Measurements from ENCODE around the gene BBS9.

BBS9 gene

GRCh38 chr7:33118383-33118782 is 11.0 kb upstream of the BBS9 start:
- FAIRE-seq (no peak), DNase-seq (ENCODE audit: low spot score) (no peak)

- FAIRE-seq, result no peak
Measured at GRCh38 chr7:33127085-33127484, 2.3 kb upstream of the BBS9 start.

GRCh38 chr7:33128631-33128989 is 754 bp upstream of the BBS9 start:
- no peak for FAIRE-seq
- DNase-seq (ENCODE audit: low spot score), result no peak

More at GRCh38 chr7:33127085-33127484, 2.3 kb upstream of the BBS9 start:
- no peak for DNase-seq (ENCODE audit: low spot score)

- FAIRE-seq (peak; percentile 67), DNase-seq (ENCODE audit: low spot score) (no peak)
Measured at GRCh38 chr7:33129806-33130153, 416 bp downstream of the BBS9 start.

GRCh38 chr7:33130184-33130583 is 820 bp downstream of the BBS9 start:
- no peak for FAIRE-seq
- no peak for DNase-seq (ENCODE audit: low spot score)

- no peak for FAIRE-seq
- no peak for DNase-seq (ENCODE audit: low spot score)
Measured at GRCh38 chr7:33137103-33137502, 7.7 kb downstream of the BBS9 start.

- no peak for FAIRE-seq
- no peak for DNase-seq (ENCODE audit: low spot score)
Measured at GRCh38 chr7:33142585-33142984, 13.2 kb downstream of the BBS9 start.

GRCh38 chr7:33143996-33144718 is 14.8 kb downstream of the BBS9 start:
- DNase-seq (ENCODE audit: low spot score) (peak; percentile 35), FAIRE-seq (peak; percentile 74)

GRCh38 chr7:33145156-33145555 is 15.8 kb downstream of the BBS9 start:
- DNase-seq (ENCODE audit: low spot score) (no peak), FAIRE-seq (peak; percentile 46)

GRCh38 chr7:33152087-33152486 is 22.7 kb downstream of the BBS9 start:
- DNase-seq (ENCODE audit: low spot score), result no peak
- FAIRE-seq, result no peak

GRCh38 chr7:33155811-33156210 is 26.4 kb downstream of the BBS9 start:
- DNase-seq (ENCODE audit: low spot score) (no peak), FAIRE-seq (no peak)

GRCh38 chr7:33156441-33156840 is 27.1 kb downstream of the BBS9 start:
- DNase-seq (ENCODE audit: low spot score) (no peak), FAIRE-seq (no peak)

GRCh38 chr7:33157311-33157710 is 27.9 kb downstream of the BBS9 start:
- DNase-seq (ENCODE audit: low spot score) (no peak), FAIRE-seq (no peak)

GRCh38 chr7:33157781-33158180 is 28.4 kb downstream of the BBS9 start:
- DNase-seq (ENCODE audit: low spot score) (no peak), FAIRE-seq (no peak)

- DNase-seq (ENCODE audit: low spot score) (no peak), FAIRE-seq (no peak)
Measured at GRCh38 chr7:33177876-33178275, 48.5 kb downstream of the BBS9 start.

GRCh38 chr7:33179519-33179918 is 50.2 kb downstream of the BBS9 start:
- FAIRE-seq (no peak), DNase-seq (ENCODE audit: low spot score) (no peak)

GRCh38 chr7:33183504-33183903 is 54.1 kb downstream of the BBS9 start:
- FAIRE-seq (no peak), DNase-seq (ENCODE audit: low spot score) (no peak)

- no peak for DNase-seq (ENCODE audit: low spot score)
- peak; percentile 40 for FAIRE-seq
Measured at GRCh38 chr7:33184828-33185227, 55.5 kb downstream of the BBS9 start.

GRCh38 chr7:33185786-33186185 is 56.4 kb downstream of the BBS9 start:
- FAIRE-seq, result no peak
- DNase-seq (ENCODE audit: low spot score), result peak; percentile 46

- no peak for FAIRE-seq
- DNase-seq (ENCODE audit: low spot score), result peak; percentile 26
Measured at GRCh38 chr7:33186192-33186591, 56.8 kb downstream of the BBS9 start.

GRCh38 chr7:33190688-33191304 is 61.4 kb downstream of the BBS9 start:
- DNase-seq (ENCODE audit: low spot score) (no peak), FAIRE-seq (peak; percentile 9)

GRCh38 chr7:33191340-33191739 is 62.0 kb downstream of the BBS9 start:
- DNase-seq (ENCODE audit: low spot score), result no peak

GRCh38 chr7:33192695-33193291 is 63.4 kb downstream of the BBS9 start:
- DNase-seq (ENCODE audit: low spot score), result no peak
- FAIRE-seq, result no peak

More at GRCh38 chr7:33191340-33191739, 62.0 kb downstream of the BBS9 start:
- no peak for FAIRE-seq

Measured in urothelium cell line (cell line).